Suppressor macrophage (primary cell): Measurements from ENCODE around the gene NME9.

Experiments
- DNase-seq, 4 experiments: peaks; one replicate each; pipeline ENCODE4 v3.0.0-alpha.2; 2020 to 2022

The NME9 gene

GRCh38 chr3:138332472-138333073 lies 2.9 kb upstream of the NME9 start:
- DNase-seq: peak; percentile 37 to 76 (median 58)

- peak in 3 of 4 experiments; percentile 17 to 25 (median 23) for DNase-seq
Observed at GRCh38 chr3:138331143-138331894, 1.7 kb upstream of the NME9 start.

DNA sequence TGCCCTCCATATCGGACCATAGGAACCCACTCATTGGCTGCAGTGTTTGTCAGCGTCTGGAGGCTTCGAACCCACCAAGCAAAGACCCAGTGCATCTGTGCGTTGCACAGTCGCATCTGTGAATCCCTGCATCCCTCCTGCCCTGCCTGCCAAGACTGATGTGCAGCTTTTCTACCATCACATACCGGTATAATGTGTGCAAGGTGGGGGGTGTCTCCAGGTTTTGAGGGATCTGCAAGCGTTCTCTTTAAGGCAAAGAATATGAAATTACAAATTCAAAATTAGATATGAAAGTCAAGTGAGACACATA lies 288 bp upstream of the NME9 start:
- DNase-seq: no peak

GRCh38 chr3:138328341-138328740 lies 1.3 kb downstream of the NME9 start:
- DNase-seq: peak in 3 of 4 experiments; percentile 27 to 42 (median 27)

DNA sequence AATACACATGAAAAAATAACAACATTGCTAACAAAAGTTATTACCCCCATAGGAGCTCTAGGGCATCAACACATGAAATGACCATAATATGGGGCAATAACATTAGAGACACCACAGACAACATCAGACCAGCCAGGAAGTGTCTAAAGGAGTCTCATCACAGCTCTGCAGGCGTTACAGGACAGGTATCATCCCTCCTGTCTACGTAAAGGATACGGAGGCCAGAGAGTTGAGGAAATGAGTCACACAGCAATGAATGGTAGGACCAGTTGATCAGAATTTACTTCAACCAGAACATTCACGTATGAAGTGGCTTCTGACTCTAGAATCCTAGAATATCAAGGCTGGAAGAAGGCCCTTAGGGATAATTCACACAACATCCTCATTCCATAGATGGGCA lies 1.8 kb downstream of the NME9 start:
- DNase-seq: no peak

DNA sequence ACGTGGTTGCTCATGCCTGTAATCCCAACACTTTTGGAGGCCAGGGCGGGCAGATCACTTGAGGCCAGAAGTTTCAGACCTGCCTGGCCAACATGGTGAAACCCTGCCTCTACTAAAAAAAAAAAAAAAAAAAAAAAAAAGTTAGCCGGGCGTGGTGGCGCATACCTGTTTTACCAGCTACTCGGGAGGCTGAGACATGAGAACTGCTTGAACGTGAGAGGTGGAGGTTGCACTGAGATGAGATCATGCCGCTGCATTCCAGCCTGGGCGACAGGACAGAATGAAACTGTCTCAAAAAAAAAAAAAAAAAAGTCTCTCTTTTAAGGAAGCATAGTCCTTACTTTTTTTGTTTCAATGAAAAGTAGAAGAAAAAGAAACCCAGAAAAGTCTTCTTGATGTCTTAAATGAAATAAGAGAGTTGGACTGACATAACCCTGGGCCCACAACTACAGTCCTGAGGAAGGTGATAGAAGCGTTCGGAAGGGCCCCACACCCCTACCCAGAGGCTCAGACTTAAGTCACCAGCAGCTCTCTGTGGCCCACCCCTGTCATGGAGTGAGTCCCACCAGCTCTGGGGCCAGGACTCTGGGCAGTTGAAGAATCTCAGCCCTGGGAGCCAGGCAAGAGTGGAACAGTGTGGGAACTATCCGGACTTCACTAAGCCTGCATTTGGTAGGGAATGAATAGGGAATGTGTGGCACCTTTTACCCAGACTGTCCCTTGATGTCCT lies 2.6 kb downstream of the NME9 start:
- no peak for DNase-seq

DNA sequence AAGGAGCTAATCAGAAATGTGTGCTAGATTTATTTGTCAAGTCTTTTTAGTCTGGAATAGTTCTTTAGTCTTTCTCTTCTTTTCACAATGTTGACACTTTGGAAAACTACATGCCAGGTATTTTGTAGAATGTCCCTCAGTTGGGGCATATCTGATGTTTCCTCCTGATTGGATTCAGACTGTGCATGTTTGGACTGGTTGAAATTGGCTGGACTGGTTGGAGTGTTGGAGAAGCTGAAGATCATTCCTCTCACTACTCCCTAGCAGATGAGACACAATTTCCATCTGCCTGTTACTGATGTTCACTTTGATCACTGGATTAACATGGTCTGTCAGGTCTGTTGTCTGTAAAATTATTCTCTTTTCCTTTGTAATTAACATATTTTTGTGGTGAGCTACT lies 3.7 kb downstream of the NME9 start:
- DNase-seq: no peak

GRCh38 chr3:138323971-138324370 lies 5.7 kb downstream of the NME9 start:
- no peak for DNase-seq

GRCh38 chr3:138317687-138318086 lies 12.0 kb downstream of the NME9 start:
- DNase-seq: peak in 1 of 4 experiments; percentile 7

GRCh38 chr3:138314751-138315150 lies 14.9 kb downstream of the NME9 start:
- no peak for DNase-seq

DNA sequence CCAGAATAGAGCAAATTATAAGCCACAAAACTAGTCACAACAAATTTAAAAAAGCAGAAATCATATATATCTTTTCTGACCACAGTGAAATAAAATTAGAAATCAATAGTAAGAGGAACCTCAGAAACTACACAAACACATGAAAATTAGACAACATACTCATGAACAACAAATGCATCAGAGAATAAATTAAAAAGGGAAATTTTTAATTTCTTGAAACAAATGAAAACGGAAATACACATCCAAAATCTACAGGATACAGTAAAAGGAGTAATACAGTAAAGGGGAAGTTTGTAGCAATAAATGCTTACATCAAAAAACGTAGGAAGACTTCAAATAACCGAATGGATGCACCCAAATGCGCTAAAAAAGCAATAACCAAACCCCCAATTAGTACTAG lies 19.2 kb downstream of the NME9 start:
- DNase-seq: no peak

DNA sequence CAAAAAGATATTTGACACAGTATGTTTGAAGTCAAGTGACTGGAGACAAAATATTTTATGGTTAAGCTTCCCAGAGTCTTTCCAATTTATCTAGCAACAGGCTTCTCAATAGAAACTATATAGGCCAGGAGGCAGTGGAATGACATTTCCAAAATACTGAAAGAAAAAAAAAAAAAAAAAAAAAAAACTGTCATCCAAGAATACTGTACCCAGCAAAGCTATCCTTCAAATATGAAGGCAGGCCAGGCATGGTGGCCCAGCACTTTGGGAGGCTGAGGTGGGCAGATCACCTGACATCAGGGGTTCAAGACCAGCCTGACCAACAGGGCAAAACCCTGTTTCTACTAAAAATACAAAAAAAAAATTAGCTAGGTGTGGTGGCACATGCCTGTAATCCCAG lies 20.9 kb downstream of the NME9 start:
- DNase-seq: no peak

DNA sequence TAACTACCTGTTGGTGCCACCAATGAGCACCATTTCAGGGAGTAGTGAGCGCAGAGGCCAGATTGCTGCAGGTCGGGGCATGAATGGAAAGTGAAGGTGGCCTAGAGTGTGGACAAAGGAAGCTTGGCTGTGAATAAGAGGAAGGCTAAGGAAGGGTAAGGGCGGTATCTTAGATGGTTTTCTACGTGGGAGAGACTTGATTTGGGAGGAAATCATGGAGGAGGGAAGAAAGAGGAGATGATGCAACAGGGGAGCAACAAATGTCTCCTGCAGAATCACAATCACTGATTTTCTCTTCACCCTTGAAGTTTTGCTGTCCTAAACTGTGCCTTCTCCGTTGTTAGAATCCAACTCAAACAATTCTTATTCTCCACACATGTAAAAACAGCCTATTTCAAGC lies 21.8 kb downstream of the NME9 start:
- no peak for DNase-seq

DNA sequence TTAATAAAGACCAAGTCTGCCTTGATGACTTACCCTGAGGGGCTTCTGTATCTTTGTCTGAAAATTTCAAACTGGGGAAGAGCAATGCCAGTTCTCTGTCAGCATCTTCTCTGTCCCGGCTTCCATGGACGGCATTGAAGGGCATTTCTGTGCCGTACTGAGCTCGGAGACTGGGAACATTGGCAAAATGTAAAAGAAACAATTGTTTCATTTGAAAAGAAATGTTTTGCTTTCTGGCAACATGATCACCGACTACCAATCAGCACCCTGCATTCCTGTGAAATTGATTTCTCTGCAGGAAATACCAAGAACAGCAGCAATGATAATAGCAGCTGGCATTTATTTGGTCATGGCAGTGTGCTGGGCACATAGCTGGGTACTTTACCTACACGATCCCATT lies 26.2 kb downstream of the NME9 start:
- DNase-seq: no peak

DNA sequence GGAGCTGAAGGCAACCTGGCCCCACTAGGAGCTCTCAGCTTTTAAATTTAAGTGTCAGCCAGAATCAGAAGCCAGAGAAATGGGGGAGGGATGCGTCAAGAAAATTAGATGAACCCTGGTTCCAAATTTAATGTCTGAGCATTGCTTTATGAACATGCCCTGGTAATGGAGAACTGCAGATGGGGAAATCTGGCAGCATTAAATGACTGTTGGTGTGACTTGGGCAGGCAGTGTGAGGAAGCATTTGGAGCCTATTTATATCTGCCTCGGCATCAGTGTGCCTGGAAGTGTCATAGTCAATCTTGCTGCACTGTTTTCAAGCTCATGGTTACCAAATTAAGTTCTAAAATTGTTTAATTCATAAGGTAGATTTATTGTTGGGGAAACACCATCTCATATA lies 29.0 kb downstream of the NME9 start:
- DNase-seq: no peak

- DNase-seq: no peak
Observed at GRCh38 chr3:138297876-138298275, 31.8 kb downstream of the NME9 start.

GRCh38 chr3:138297059-138297607 lies 32.5 kb downstream of the NME9 start:
- DNase-seq: no peak

DNA sequence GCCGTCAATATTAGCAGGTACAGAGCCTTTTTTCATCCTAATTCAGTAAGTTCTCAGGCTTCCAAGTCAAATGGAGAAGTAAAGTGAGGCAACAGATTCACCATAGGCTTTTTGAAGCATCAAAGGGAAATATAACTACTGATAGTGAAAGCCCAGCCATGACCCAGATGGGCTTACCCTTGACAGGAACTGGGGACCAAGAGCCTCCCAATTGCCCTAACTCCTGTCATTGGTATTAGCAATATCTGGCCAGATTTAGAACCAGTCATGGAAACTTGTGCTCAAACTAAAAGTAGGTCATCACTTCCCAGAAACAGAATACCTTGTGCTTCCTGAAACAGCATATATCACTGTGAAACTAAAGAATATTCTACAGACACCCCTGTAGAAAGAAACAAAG lies 33.0 kb downstream of the NME9 start:
- DNase-seq: no peak

DNA sequence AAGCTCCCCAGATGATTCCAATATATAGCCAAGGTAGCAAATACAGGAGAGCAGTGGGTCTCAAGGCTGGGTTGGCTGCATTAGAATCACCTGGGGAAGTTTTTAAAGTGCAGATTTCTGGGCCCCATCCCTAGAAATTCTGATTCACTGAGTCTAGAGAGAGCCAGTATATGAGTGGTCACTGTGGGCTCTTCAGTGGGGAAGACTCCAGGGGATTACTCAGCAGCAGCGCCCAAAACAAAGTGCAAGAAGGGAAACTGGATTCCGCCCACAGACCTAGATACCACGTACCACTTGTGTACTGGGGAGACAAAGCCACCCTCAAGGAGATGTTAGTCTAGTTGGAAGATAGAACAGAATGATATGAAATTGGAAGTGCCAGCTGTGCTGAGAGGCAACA lies 40.0 kb downstream of the NME9 start:
- no peak for DNase-seq

DNA sequence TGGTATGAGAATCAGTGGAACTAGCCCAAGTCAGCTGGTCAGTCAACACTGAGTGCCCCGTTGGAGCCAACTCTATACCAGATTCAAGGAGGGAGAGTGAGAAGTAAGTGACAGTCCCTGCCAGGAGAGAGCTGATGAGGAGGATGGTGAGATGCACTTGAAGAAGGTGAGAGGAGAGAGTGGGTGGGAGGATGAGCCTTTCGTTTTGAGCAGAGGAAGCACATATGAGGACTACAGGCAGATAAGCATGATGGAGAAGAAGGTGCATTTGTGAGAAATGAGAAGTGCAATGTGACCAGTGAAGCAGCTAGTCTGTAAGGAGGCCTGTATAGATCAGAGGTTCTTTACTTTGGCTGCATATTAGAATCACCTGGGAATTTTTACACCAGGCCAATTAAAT lies 40.4 kb downstream of the NME9 start:
- no peak for DNase-seq

DNA sequence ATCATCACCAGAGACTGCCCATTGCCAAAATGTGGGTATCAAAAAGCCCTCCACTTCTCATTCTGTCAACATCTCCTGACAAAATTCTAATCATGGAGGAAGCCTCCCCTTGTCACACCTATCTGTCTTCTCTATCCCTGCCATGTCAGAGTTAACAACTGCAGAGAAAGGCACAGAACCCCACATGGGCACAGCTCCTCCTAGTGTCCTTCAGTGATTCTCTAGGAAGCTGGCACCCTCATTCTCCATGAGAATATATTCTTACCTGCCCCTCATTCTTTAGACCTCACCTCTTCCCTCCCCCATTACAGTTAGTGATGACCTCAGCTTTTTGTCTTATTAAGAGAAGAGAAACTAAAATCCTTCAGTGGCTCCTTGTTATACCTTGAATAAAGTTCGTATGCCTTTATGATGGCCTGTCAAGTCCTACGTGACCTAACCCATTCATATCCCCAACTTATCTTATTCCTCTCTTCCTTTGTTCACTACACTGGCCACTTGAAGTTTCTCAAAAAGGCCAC lies 44.6 kb downstream of the NME9 start:
- DNase-seq: no peak

DNA sequence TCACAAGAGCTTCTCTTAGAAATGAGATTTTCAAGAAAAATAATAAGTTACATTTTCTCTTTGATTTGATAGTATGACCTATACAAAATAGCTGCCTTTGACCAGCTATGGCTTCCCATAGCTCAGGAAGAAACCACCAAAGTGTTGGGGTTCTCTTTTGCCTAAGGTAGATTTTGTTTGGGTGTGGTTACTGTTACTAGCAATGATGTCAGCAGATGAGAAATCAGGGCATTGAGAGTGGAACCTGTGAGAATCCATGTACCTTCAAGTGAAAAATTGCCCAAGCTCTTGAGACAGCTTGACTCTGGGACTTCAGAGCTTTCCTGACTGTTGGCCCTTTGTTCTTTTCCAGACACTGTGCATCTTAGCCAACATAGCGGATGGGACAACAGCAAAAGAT lies 45.6 kb downstream of the NME9 start:
- DNase-seq: no peak

- DNase-seq: no peak
Observed at GRCh38 chr3:138282836-138283235, 46.8 kb downstream of the NME9 start.

DNA sequence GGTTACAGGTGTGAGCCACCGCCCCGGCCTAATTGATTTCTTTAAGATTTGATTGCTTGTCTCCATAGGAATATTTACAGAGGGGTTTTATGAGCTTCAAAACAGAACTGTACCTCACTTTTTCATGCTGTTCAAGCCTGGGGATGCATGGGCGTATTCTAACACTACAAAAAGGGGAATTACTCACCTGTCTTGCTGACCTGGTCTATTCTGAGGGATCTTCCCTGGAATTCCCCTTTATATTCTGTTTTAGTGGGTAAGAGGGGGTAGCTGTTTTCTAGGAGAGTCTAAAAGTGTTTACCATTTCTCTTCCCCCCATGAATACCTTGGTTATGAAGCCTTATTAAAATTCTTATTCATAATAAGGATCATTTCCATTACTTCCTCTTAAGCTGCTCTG lies 48.1 kb downstream of the NME9 start:
- DNase-seq: no peak
